Fibroblast of skin of back (primary cell): ENCODE measurements around the gene SIM2.

ENCODE experiments used
- DNase-seq: peaks from one replicate; pipeline ENCODE4 v3.0.0-alpha.2; 2013

The SIM2 gene

DNA sequence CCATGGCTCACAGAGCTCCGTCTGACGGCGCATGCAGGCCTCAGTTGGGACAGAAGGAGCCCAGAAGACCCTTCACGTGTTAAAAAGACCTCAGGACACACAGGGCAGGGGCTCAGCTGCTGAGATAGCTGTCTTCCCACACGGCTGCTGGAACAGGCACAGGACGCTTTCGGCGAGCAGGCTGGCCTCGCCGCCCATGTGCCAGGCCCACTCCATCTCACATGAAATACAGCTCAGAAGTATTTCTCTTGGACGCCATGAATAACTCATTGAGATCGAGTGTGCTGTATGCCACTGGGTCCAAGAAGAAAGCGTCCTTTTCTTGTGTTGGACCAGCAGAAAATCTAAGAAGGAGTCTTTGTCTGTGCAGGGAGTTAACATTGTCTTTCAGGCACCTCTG is 69.6 kb downstream of the SIM2 start:
- DNase-seq: no peak

- DNase-seq: no peak
These were observed 70.3 kb downstream of the SIM2 start for GRCh38 chr21:36769051-36769839.

GRCh38 chr21:36773117-36773516 is 74.2 kb downstream of the SIM2 start:
- peak; percentile 42 for DNase-seq

DNA sequence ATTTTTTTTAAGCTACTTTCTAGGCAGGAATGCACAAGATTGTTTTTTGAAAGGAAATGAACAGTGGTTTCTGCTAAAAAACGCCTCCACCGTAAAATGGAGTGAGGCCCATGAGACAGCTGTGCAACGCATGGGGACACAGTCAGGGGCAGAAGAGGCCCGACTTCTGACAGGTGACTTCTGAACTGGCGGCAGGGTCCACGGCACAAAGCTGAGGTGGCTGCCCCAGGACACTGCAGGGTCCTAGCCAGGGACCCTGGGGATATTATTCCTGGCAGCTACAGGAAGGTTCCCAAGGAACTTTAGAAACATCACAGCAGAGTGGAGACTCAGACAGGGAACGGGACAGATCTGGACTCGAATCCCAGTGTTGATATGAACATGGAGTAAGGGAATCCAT is 75.1 kb downstream of the SIM2 start:
- DNase-seq: no peak

GRCh38 chr21:36776981-36777617 is 78.2 kb downstream of the SIM2 start:
- no peak for DNase-seq

DNA sequence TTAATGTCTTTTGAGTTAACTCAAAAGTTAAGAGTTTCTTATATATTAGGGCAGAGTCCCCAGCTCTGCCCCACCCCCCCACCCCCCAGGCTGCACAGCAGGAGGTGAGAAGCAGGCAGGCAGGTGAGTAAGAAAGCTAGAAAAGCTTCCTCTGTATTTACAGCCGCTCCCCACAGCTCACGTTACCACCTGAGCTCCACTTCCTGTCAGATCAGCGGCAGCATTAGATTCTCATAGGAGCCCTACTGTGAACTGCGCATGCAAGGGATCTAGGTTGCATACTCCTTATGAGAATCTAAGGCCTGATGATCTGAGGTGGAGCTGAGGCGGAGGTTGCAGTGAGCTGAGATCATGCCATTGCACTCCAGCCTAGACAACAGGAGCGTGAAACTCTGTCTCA is 81.9 kb downstream of the SIM2 start:
- DNase-seq: no peak

DNA sequence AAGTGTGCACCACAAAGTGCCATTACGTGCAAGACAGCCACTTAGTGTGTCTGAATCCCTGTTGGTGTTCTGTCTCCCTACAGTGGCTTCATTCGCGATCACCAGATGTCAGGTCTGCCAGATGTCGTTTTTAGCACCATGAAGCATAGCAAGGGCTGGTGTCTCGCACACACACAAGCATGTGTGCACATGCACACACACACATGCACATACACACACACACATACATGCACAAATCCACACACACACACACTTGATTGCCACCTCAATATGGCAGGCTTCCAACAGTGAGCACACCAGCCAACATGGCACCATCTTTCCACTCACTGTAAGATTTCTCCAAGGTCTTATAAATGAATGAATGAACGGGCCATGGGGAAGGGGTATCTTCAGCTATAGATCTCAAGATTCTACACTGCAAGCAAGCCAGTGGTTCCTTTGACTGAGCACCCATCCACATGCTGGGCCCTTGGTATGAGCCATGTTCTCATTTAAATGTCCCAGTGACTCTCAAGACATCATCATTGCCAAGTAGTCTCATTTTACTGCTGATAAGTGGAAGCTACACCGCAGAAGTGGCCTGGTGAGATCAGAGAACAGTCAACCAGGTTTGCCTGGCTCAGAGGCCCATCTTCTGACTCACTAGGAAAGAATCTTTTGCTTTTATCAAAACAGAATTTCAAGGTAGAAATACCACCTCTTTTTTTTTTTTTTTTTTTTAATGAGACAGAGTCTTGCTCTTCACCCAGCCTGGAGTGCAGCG is 84.9 kb downstream of the SIM2 start:
- peak; percentile 84 for DNase-seq

DNA sequence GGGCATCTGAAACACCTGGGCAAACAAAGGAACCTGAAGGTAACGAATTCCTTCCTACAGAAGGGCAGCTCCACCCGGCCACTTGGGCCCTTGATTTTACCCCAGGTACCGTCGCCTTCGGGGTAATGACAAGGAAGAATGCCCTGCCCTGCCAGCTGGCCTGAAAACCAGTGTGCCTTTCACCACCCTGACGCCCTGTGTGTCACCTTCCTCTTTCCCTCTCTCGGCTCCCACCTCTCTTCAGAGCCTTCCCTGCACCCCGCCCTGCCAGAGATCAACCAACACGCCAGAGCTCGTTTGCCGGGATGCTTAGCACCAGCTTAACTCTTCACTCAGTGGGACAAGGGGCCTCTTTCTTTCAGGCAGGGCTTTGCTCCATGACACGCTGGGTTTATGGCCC is 86.0 kb downstream of the SIM2 start:
- DNase-seq: no peak

DNA sequence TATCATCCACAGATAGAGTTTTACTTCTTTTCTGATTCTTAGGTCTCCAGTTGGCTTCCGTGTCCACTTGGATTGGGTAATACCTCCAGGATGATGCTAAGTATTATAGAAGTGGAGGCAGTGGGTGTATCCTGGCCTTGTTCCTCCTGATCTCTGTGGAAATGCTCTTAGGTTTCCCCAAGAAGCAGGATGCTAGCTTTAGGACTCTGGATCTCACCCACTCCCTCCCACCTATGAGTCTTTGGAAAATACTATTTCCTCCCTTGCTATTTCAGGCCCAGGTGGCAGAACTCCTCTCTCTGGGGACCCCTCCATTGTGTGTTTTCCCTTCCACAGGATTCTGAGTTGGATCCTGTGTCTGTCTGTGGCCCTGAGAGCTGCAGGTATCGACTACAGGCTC is 86.7 kb downstream of the SIM2 start:
- no peak for DNase-seq

- DNase-seq: no peak
These were observed 87.3 kb downstream of the SIM2 start for GRCh38 chr21:36786186-36786585.

DNA sequence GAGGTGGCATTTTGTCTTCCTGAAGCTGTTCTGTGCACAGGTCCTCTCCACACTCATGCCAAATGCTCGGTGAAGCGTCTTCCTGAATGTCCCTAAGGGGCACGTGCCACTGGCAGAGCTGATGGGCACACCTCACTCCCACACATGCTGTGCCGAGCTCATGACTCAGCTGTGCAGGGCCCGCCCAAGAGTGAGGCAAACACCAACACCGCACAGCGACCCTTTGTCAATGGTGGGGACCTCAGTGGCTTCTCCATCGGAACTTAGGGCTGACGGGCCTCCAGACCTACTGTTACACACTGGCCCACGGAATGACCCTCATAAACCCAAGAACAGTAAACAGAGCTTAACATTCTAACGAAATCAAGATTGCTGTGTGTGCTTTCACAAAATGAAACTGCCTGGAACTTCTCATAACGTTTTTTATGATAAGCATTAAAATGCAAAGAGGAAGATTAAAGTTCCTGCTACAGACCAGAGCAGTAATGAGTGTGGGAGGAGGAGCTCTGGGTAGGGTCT is 89.3 kb downstream of the SIM2 start:
- DNase-seq: no peak

DNA sequence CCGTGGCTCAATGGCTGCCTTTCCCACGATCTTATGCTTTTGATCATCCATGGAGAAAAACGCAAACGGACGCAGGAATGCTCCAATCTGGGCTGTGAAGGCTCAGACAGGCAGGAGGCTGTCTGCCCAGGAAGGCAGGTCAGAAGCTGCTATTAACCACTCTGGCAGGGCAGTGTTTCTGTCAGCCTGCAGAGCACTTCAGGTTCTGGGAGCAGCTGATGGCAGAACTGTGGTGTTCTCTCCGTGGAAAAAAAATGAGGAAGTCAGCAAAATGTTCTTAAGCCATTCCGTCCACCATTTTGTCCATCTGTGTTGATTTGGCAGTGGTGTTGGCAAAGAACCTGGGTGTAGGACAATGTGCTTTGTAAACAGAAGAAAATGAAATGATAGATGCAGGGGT is 91.7 kb downstream of the SIM2 start:
- peak; percentile 24 for DNase-seq

DNA sequence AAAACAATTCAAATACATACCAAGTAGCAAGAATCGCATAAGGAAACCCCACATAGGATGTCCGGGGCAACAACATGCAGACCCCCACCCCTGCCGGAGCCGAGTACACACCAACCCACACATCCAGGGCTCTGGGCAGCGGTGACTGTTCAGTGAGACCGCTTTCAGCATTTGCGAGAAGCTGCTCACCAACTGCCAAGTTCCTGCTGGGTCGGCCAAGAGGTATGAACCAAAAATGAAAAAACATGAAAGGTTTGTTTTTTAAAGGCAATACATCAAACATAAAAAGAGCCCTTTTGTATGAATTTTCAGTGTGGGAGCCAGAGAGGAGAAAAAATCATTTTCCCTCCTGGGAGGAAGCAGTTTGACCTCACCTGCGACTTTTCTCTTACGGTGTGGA is 92.3 kb downstream of the SIM2 start:
- no peak for DNase-seq

GRCh38 chr21:36791695-36792470 is 93.0 kb downstream of the SIM2 start:
- no peak for DNase-seq

DNA sequence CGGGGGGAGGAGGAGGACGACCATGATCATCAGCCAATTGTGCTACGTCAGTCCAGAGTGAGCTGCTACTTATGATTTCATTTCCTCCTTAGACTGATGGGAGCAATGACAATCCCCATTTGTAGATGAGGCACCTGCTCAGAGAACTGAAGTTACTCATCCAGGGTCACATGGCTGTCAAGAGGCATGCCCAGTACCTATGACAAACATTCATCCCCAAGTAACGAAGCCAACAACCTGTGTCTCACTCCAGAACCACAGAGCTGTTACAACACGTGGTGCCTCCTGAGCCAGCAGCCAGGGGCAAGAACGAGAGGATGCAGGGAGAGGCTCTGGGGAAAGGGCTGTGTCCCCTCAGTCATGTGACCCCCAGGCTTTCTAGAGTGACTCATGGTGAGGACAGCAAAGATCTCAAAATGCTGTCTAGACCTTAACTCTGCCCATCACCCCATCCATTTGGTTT is 93.6 kb downstream of the SIM2 start:
- peak; percentile 31 for DNase-seq

GRCh38 chr21:36796070-36796469 is 97.2 kb downstream of the SIM2 start:
- no peak for DNase-seq

- DNase-seq: no peak
These were observed 99.6 kb downstream of the SIM2 start for GRCh38 chr21:36798491-36798890.
